Immature natural killer cell (primary cell): Measurements from ENCODE around the gene FBXL19. TPM values are rescaled to one million over a fixed set of nuclear protein-coding genes. Genes with fewer than 3 reads are reported as not detected.

Source experiments
- DNase-seq, 3 donors: peaks; one replicate each; pipeline ENCODE4 v3.0.0; 2022; ENCODE audit warnings: mixed read lengths in 1 of 3
- H3K27ac Mint-ChIP-seq, 6 donors: one replicate each; pipeline ENCODE4 v1.8.0; 2020; ENCODE audit warnings: mixed read lengths in 6 of 6, mild to moderate bottlenecking in 5 of 6, inconsistent platforms in 4 of 6, moderate library complexity in 3 of 6
- H3K27me3 Mint-ChIP-seq, 3 donors: one replicate each; pipeline ENCODE4 v1.8.0; 2020 to 2021; ENCODE audit warnings: low read depth in 3 of 3, mild to moderate bottlenecking in 3 of 3, mixed read lengths in 3 of 3, moderate library complexity in 3 of 3, inconsistent platforms in 1 of 3
- H3K36me3 Mint-ChIP-seq, 3 donors: one replicate each; pipeline ENCODE4 v1.8.0; 2020; ENCODE audit warnings: mixed read lengths in 3 of 3, inconsistent platforms in 2 of 3, mild to moderate bottlenecking in 2 of 3
- H3K4me1 Mint-ChIP-seq, 2 donors: one replicate each; pipeline ENCODE4 v1.8.0; 2020; ENCODE audit warnings: inconsistent platforms in 2 of 2, mild to moderate bottlenecking in 2 of 2, mixed read lengths in 2 of 2, moderate library complexity in 1 of 2
- H3K4me3 Mint-ChIP-seq, 5 donors: one replicate each; pipeline ENCODE4 v1.8.0; 2020; ENCODE audit warnings: mild to moderate bottlenecking in 5 of 5, mixed read lengths in 5 of 5, inconsistent platforms in 3 of 5, moderate library complexity in 3 of 5
- H3K9me3 Mint-ChIP-seq, 6 donors: one replicate each; pipeline ENCODE4 v1.8.0; 2020; ENCODE audit warnings: mild to moderate bottlenecking in 6 of 6, mixed read lengths in 6 of 6, inconsistent platforms in 4 of 6, moderate library complexity in 3 of 6
- polyA plus RNA-seq, 3 donors: library from polyadenylated mRNA; unstranded; fragments of 300-500 nt; fragmentation: Illumina TruSeq; gene quantifications; one replicate each; pipeline ENCODE4 v1.2.3, GENCODE V29; 2021

The FBXL19 gene
- polyA plus RNA-seq, result 1 to 10 TPM in 1 of 3 donors, under 1 TPM in 2; 0.18 to 1.1 (median 0.22) TPM

GRCh38 chr16:30923554-30924075, at the start of gene FBXL19:
FBXL19 (plus strand) TSS chr16:30923572; CDS start chr16:30925755, 2,183 bp downstream.
- no peak for DNase-seq
- Mint-ChIP-seq H3K4me3 (peak within 1 kb of the TSS; percentile 99 to 100 (median 100)), H3K9me3 (no peaks in the 10 kb centered on the region), H3K36me3 (no peaks in the 10 kb centered on the region), H3K4me1 (peaks cover 24 to 30% of the 10 kb centered on the region in 2 donors), H3K27me3 (peaks cover 0 to 3% (median 0%) of the 10 kb centered on the region in 3 donors), H3K27ac (peak within 1 kb of the TSS; percentile 94 to 100 (median 100))

GRCh38 chr16:30874244-30874820, 49.0 kb upstream of the FBXL19 start:
- Mint-ChIP-seq H3K4me3 (peak overlapping the region; percentile 84 to 97 (median 86)), H3K36me3 (peaks cover 6 to 9% (median 7%) of the 10 kb centered on the region in 3 donors), H3K27ac (peak overlapping the region; percentile 90 to 99 (median 98)), H3K9me3 (no peaks in the 10 kb centered on the region), H3K4me1 (peaks cover 51 to 53% of the 10 kb centered on the region in 2 donors), H3K27me3 (peaks cover 0 to 11% (median 4%) of the 10 kb centered on the region in 3 donors)
- no peak for DNase-seq

- Mint-ChIP-seq H3K4me3 (peak overlapping the region; percentile 84 to 97 (median 86)), H3K4me1 (peaks cover 51 to 54% of the 10 kb centered on the region in 2 donors), H3K27me3 (peaks cover 0 to 11% (median 4%) of the 10 kb centered on the region in 3 donors), H3K27ac (peak overlapping the region; percentile 90 to 99 (median 98)), H3K9me3 (no peaks in the 10 kb centered on the region), H3K36me3 (peaks cover 6 to 9% (median 7%) of the 10 kb centered on the region in 3 donors)
- peak; percentile 88 to 91 (median 90) for DNase-seq
Observed at GRCh38 chr16:30874821-30875717, 48.3 kb upstream of the FBXL19 start.

- peak overlapping the region; percentile 90 to 99 (median 98) for H3K27ac Mint-ChIP-seq
- H3K4me1 Mint-ChIP-seq, result peaks cover 54 to 60% of the 10 kb centered on the region in 2 donors
- H3K36me3 Mint-ChIP-seq, result peaks cover 6 to 9% (median 7%) of the 10 kb centered on the region in 3 donors
- H3K9me3 Mint-ChIP-seq, result no peaks in the 10 kb centered on the region
- H3K4me3 Mint-ChIP-seq, result peak overlapping the region; percentile 84 to 97 (median 86)
- peak; percentile 47 to 53 (median 53) for DNase-seq
- peaks cover 0 to 11% (median 4%) of the 10 kb centered on the region in 3 donors for H3K27me3 Mint-ChIP-seq
Observed at GRCh38 chr16:30875871-30876801, 47.2 kb upstream of the FBXL19 start.

GRCh38 chr16:30876867-30877266, 46.5 kb upstream of the FBXL19 start:
- DNase-seq, result no peak
- H3K4me1 Mint-ChIP-seq, result peaks cover 54 to 59% of the 10 kb centered on the region in 2 donors

GRCh38 chr16:30882429-30883310, 40.7 kb upstream of the FBXL19 start:
- DNase-seq, result no peak
- Mint-ChIP-seq H3K27ac (peak overlapping the region; percentile 43 to 81 (median 76)), H3K9me3 (no peaks in the 10 kb centered on the region), H3K4me1 (peaks cover 22 to 37% of the 10 kb centered on the region in 2 donors), H3K4me3 (no peak overlapping the region), H3K27me3 (no peaks in the 10 kb centered on the region), H3K36me3 (peaks cover 7 to 10% (median 8%) of the 10 kb centered on the region in 3 donors)

More at GRCh38 chr16:30876867-30877266, 46.5 kb upstream of the FBXL19 start:
- Mint-ChIP-seq H3K27ac (peak overlapping the region; percentile 90 to 99 (median 98)), H3K4me3 (peak overlapping the region; percentile 84 to 97 (median 86)), H3K36me3 (peaks cover 6 to 8% (median 7%) of the 10 kb centered on the region in 3 donors), H3K9me3 (no peaks in the 10 kb centered on the region), H3K27me3 (peaks cover 0 to 11% (median 2%) of the 10 kb centered on the region in 3 donors)

- Mint-ChIP-seq H3K9me3 (no peaks in the 10 kb centered on the region), H3K4me1 (peaks cover 21 to 28% of the 10 kb centered on the region in 2 donors), H3K27me3 (no peaks in the 10 kb centered on the region), H3K36me3 (peaks cover 9 to 18% (median 16%) of the 10 kb centered on the region in 3 donors), H3K27ac (peak overlapping the region; percentile 13 to 67 (median 44)), H3K4me3 (no peak overlapping the region)
- DNase-seq, result no peak
Observed at GRCh38 chr16:30884760-30885159, 38.6 kb upstream of the FBXL19 start.

- Mint-ChIP-seq H3K27me3 (no peaks in the 10 kb centered on the region), H3K4me3 (no peak overlapping the region), H3K27ac (peak overlapping the region; percentile 13 to 67 (median 44)), H3K36me3 (peaks cover 11 to 20% (median 18%) of the 10 kb centered on the region in 3 donors), H3K9me3 (no peaks in the 10 kb centered on the region), H3K4me1 (peaks cover 21 to 28% of the 10 kb centered on the region in 2 donors)
- DNase-seq, result no peak
Observed at GRCh38 chr16:30885196-30885595, 38.2 kb upstream of the FBXL19 start.

- H3K27ac Mint-ChIP-seq, result peak overlapping the region in 4 of 6 donors; percentile 36 to 74 (median 47)
- H3K36me3 Mint-ChIP-seq, result peaks cover 11 to 20% (median 18%) of the 10 kb centered on the region in 3 donors
- no peak for DNase-seq
- H3K9me3 Mint-ChIP-seq, result no peaks in the 10 kb centered on the region
- no peaks in the 10 kb centered on the region for H3K27me3 Mint-ChIP-seq
- H3K4me1 Mint-ChIP-seq, result peaks cover 18 to 22% of the 10 kb centered on the region in 2 donors
- no peak overlapping the region for H3K4me3 Mint-ChIP-seq
Observed at GRCh38 chr16:30886145-30886544, 37.2 kb upstream of the FBXL19 start.

- Mint-ChIP-seq H3K4me3 (no peak overlapping the region), H3K9me3 (no peaks in the 10 kb centered on the region), H3K36me3 (peaks cover 11 to 18% (median 16%) of the 10 kb centered on the region in 3 donors), H3K27ac (no peak overlapping the region), H3K27me3 (peaks cover 0 to 4% (median 1%) of the 10 kb centered on the region in 3 donors), H3K4me1 (peaks cover 17 to 19% of the 10 kb centered on the region in 2 donors)
- DNase-seq, result no peak
Observed at GRCh38 chr16:30887927-30888326, 35.4 kb upstream of the FBXL19 start.

- H3K27ac Mint-ChIP-seq, result peak overlapping the region in 1 of 6 donors; percentile 46
- no peaks in the 10 kb centered on the region for H3K9me3 Mint-ChIP-seq
- H3K27me3 Mint-ChIP-seq, result peaks cover 0 to 4% (median 1%) of the 10 kb centered on the region in 3 donors
- DNase-seq, result no peak
- H3K36me3 Mint-ChIP-seq, result peaks cover 11 to 18% (median 14%) of the 10 kb centered on the region in 3 donors
- H3K4me3 Mint-ChIP-seq, result no peak overlapping the region
- H3K4me1 Mint-ChIP-seq, result peaks cover 22% of the 10 kb centered on the region in 2 donors
Observed at GRCh38 chr16:30888856-30889499, 34.4 kb upstream of the FBXL19 start.
